ENCODE results near the gene MRPL23. TPM values are rescaled to one million over a fixed set of nuclear protein-coding genes. Genes with fewer than 3 reads are reported as not detected.
A peak's percentile ranks its signal among the peaks of the same experiment; 100 is the strongest.

Gene MRPL23
- total RNA-seq, 1 donor from 2014 or later, result 125 TPM

GRCh38 chr11:1931341-1932104, 15.6 kb upstream of the MRPL23 start:
- Histone ChIP-seq H3K36me3 (ENCODE audit: control insufficient read depth, insufficient read depth, low read length) (no peaks in the 10 kb centered on the region), H3K4me3 (ENCODE audit: low read depth, low read length) (no peak overlapping the region), H3K27me3 (ENCODE audit: control insufficient read depth, insufficient read depth, low read length) (no peaks in the 10 kb centered on the region)
- peak; percentile 40 for FAIRE-seq
- peak; percentile 22 for DNase-seq (ENCODE audit: low read depth)
- TF ChIP-seq, protein P1, sequence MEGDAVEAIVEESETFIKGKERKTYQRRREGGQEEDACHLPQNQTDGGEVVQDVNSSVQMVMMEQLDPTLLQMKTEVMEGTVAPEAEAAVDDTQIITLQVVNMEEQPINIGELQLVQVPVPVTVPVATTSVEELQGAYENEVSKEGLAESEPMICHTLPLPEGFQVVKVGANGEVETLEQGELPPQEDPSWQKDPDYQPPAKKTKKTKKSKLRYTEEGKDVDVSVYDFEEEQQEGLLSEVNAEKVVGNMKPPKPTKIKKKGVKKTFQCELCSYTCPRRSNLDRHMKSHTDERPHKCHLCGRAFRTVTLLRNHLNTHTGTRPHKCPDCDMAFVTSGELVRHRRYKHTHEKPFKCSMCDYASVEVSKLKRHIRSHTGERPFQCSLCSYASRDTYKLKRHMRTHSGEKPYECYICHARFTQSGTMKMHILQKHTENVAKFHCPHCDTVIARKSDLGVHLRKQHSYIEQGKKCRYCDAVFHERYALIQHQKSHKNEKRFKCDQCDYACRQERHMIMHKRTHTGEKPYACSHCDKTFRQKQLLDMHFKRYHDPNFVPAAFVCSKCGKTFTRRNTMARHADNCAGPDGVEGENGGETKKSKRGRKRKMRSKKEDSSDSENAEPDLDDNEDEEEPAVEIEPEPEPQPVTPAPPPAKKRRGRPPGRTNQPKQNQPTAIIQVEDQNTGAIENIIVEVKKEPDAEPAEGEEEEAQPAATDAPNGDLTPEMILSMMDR (IDR thresholded peaks at IDR 0.05; ENCODE audit: insufficient read depth, low read length, severe bottlenecking), result no peak

- DNase-seq (ENCODE audit: low read depth), result no peak
- no peaks in the 10 kb centered on the region for H3K27me3 ChIP-seq (ENCODE audit: control insufficient read depth, insufficient read depth, low read length)
- H3K36me3 ChIP-seq (ENCODE audit: control insufficient read depth, insufficient read depth, low read length), result no peaks in the 10 kb centered on the region
- TF ChIP-seq, protein P1 (IDR thresholded peaks at IDR 0.05; ENCODE audit: insufficient read depth, low read length, severe bottlenecking), result no peak
- FAIRE-seq, result no peak
- no peak overlapping the region for H3K4me3 ChIP-seq (ENCODE audit: low read depth, low read length)
Measured at GRCh38 chr11:1932105-1932480, 15.0 kb upstream of the MRPL23 start.

DNA sequence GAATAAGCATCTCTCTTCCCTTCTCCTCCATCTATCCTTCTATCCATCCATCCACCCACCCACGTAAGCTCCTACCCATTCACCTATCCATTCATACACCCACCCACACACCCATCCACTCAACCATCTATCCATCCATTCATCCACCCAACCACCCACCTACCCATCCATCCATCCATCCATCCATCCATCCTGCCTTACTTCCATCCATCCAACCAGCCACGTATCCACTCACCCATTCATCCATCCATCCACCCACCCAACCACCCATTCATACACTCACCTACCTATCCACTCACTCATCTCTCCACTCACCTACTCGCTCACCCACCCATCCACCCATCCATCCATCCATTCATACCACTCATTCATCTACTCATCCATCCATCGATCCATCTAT, 14.5 kb upstream of the MRPL23 start:
- TF ChIP-seq, protein P1 (IDR thresholded peaks at IDR 0.05; ENCODE audit: insufficient read depth, low read length, severe bottlenecking), result no peak
- DNase-seq (ENCODE audit: low read depth) (no peak), FAIRE-seq (peak; percentile 32)
- no peaks in the 10 kb centered on the region for H3K27me3 ChIP-seq (ENCODE audit: control insufficient read depth, insufficient read depth, low read length)
- H3K36me3 ChIP-seq (ENCODE audit: control insufficient read depth, insufficient read depth, low read length), result no peaks in the 10 kb centered on the region
- no peak overlapping the region for H3K4me3 ChIP-seq (ENCODE audit: low read depth, low read length)

GRCh38 chr11:1933416-1934334, 13.5 kb upstream of the MRPL23 start:
- DNase-seq (ENCODE audit: low read depth) (no peak), FAIRE-seq (no peak)
- H3K4me3 ChIP-seq (ENCODE audit: low read depth, low read length), result no peak overlapping the region
- no peaks in the 10 kb centered on the region for H3K36me3 ChIP-seq (ENCODE audit: control insufficient read depth, insufficient read depth, low read length)
- TF ChIP-seq, protein P1 (IDR thresholded peaks at IDR 0.05; ENCODE audit: insufficient read depth, low read length, severe bottlenecking), result no peak
- H3K27me3 ChIP-seq (ENCODE audit: control insufficient read depth, insufficient read depth, low read length), result no peaks in the 10 kb centered on the region

GRCh38 chr11:1934335-1935155, 12.6 kb upstream of the MRPL23 start:
- TF ChIP-seq, protein P1 (IDR thresholded peaks at IDR 0.05; ENCODE audit: insufficient read depth, low read length, severe bottlenecking), result no peak
- Histone ChIP-seq H3K36me3 (ENCODE audit: control insufficient read depth, insufficient read depth, low read length) (no peaks in the 10 kb centered on the region), H3K4me3 (ENCODE audit: low read depth, low read length) (no peak overlapping the region), H3K27me3 (ENCODE audit: control insufficient read depth, insufficient read depth, low read length) (no peaks in the 10 kb centered on the region)
- FAIRE-seq (no peak), DNase-seq (ENCODE audit: low read depth) (no peak)
